ENCODE data around the gene CHMP1B. TPM values are rescaled to one million over a fixed set of nuclear protein-coding genes. Genes with fewer than 3 reads are reported as not detected.

CHMP1B gene
- total and polyA plus RNA-seq, 9 of the 15 experiments (the other 6 are each of a cell fraction or from before 2014, with no cell fraction given) = 12.3 to 29.9 (median 19.0) TPM

GRCh38 chr18:11828786-11829432, 22.3 kb upstream of the CHMP1B start (continued):
- no peak for TF ChIP-seq ZNF407 (IDR thresholded peaks at IDR 0.05; ENCODE audit: low read depth)
- no peak for TF ChIP-seq RBM22 (IDR thresholded peaks at IDR 0.05; ENCODE audit: low read depth, low read length, poor library complexity, severe bottlenecking)
- TF ChIP-seq RBM25 (IDR thresholded peaks at IDR 0.05; ENCODE audit: low read depth, low read length, severe bottlenecking) = no peak
- no peak for TF ChIP-seq E2F4 (CRISPR knock-in tag; IDR thresholded peaks at IDR 0.05; ENCODE audit: low read depth)
- TF ChIP-seq DIDO1 (tag; IDR thresholded peaks at IDR 0.05; ENCODE audit: low read depth) = no peak
